K562 treated with DMSO at 1 percent for 24 hours (cell line): Measurements from ENCODE around the gene DPPA4. TPM values are rescaled to one million over a fixed set of nuclear protein-coding genes. Genes with fewer than 3 reads are reported as not detected.

ENCODE experiments used
- total RNA-seq: library from RNA; unstranded; fragments of 300-600 nt; gene quantifications from 2 replicates; pipeline ENCODE4 v1.2.3, GENCODE V29; 2022; ENCODE audit warnings: low read depth; ENCODE audit not compliant: insufficient read depth

The DPPA4 gene, protein sequence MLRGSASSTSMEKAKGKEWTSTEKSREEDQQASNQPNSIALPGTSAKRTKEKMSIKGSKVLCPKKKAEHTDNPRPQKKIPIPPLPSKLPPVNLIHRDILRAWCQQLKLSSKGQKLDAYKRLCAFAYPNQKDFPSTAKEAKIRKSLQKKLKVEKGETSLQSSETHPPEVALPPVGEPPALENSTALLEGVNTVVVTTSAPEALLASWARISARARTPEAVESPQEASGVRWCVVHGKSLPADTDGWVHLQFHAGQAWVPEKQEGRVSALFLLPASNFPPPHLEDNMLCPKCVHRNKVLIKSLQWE
- not detected in 2 replicates for total RNA-seq

DNA sequence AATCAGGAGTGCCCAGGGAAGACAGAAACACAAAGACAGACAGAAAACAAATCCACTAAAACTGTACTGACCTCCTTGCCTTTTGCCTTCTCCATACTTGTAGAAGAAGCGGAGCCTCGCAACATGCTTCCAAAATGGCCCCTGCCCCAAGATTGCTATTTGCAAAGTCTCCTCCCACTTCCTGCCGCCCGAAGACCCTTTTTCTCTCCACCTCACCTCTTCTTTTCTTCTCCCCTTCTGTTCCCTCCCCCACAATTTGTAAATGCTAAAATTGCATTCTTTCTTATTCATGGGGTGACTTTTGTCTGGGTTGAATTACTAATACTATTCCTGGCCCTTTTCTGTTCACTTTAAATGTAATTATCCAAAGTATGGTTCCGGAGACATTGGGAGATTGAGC is at the start of gene DPPA4:
Gene DPPA4, minus strand, starts transcription at position 154 of the 400 bp plus-strand sequence. Its CDS starts 29 bp downstream, at position 125.

DNA sequence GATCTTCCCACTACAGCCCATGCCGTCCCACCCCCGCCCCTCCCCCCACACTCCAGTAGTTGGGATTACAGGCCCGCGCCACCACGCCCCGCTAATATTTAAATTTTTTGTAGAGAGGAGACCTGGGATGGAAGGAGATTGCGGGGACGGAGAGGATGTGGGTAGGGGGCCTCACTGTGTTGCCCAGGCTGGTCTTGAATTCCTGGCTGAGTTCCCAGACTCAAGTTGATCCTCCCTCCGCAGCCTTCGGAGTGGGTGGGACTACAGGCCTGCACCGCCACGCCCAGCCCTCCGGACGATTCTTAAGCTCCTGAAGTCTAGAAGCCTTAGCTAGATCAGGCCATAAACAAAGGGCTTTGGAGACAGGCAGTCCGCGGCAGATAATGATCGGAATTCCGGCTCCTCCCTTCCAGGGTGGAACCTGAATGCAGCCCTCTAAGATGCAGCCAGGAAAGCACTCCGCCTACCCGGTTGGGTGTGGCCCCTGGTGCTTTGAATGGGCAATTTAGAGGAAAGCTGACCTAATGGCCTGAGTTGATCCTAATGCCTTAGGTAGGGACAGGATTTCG is 21.1 kb downstream of the DPPA4 start, which contains the start of gene DPPA2:
Gene DPPA2, minus strand, starts transcription at position 356 of the 569 bp plus-strand sequence. CDS start 1,975 bp downstream, outside the sequence.

Other genes with a start within 250 kb of the DPPA4 start
- gene MORC1, start 219.4 kb downstream of the DPPA4 start, total RNA-seq, result 0.57 and 0.71 TPM in 2 replicates
- gene C3orf85, start 200.8 kb downstream of the DPPA4 start, total RNA-seq, result not detected in 2 replicates
- not detected in 2 replicates for gene DPPA2, start 21.0 kb downstream of the DPPA4 start, total RNA-seq